ENCODE results near the gene SLC35A2.

The SLC35A2 gene

GRCh38 chrX:48919947-48920717 is 8.7 kb upstream of the SLC35A2 start:
- Histone ChIP-seq H3K79me2 (ENCODE audit: insufficient read depth, low read length) (peaks cover 12% of the 10 kb centered on the region), H3K4me1 (ENCODE audit: insufficient read depth, low read length) (peaks cover 34% of the 10 kb centered on the region), H3K27ac (ENCODE audit: low read length) (peak overlapping the region; percentile 18), H4K20me1 (ENCODE audit: insufficient read depth, low read length) (peaks cover 10% of the 10 kb centered on the region; the same call in 1 of the 2 replicates), H3K9me3 (ENCODE audit: insufficient read depth, low read length, severe bottlenecking) (no peaks in the 10 kb centered on the region), H3K9ac (ENCODE audit: low read depth, low read length) (peak overlapping the region; percentile 54; the same call in 1 of the 2 replicates), H3K4me2 (ENCODE audit: insufficient read depth, low read length) (peak overlapping the region; percentile 80), H3K27me3 (ENCODE audit: insufficient read depth, low read length, poor library complexity) (no peaks in the 10 kb centered on the region), H3K4me3 (ENCODE audit: low read depth in 1 of 2, low read length in 2 of 2) (peak overlapping the region in 1 of 2 experiments; percentile 55; a peak in 2 of 4 replicates), H3K36me3 (ENCODE audit: insufficient read depth, low read length) (peaks cover 21% of the 10 kb centered on the region), H2AFZ (ENCODE audit: low read depth, low read length) (no peak overlapping the region)
- ATAC-seq (ENCODE audit: insufficient read depth, low read depth) (no peak), DNase-seq (no peak)
- TF ChIP-seq CTCF (IDR thresholded peaks at IDR 0.05; ENCODE audit: borderline replicate concordance, extremely low read depth, low read length, poor library complexity, severe bottlenecking) (no peak), EZH2 (IDR thresholded peaks at IDR 0.05; ENCODE audit: borderline replicate concordance, low read depth, low read length, severe bottlenecking) (no peak)

- peaks cover 12% of the 10 kb centered on the region for H3K79me2 ChIP-seq (ENCODE audit: insufficient read depth, low read length)
- no peaks in the 10 kb centered on the region for H3K27me3 ChIP-seq (ENCODE audit: insufficient read depth, low read length, poor library complexity)
- peak overlapping the region; percentile 80 for H3K4me2 ChIP-seq (ENCODE audit: insufficient read depth, low read length)
- DNase-seq: no peak
- H3K9ac ChIP-seq (ENCODE audit: low read depth, low read length): peak overlapping the region; percentile 54
- peaks cover 10% of the 10 kb centered on the region; the same call in 1 of the 2 replicates for H4K20me1 ChIP-seq (ENCODE audit: insufficient read depth, low read length)
- H3K9me3 ChIP-seq (ENCODE audit: insufficient read depth, low read length, severe bottlenecking): no peaks in the 10 kb centered on the region
- peak overlapping the region; percentile 20 to 55; a peak in 3 of 4 replicates for H3K4me3 ChIP-seq (ENCODE audit: low read depth in 1 of 2, low read length in 2 of 2)
- peaks cover 34% of the 10 kb centered on the region for H3K4me1 ChIP-seq (ENCODE audit: insufficient read depth, low read length)
- H2AFZ ChIP-seq (ENCODE audit: low read depth, low read length): peak overlapping the region; percentile 59
- peak overlapping the region; percentile 65 for H3K27ac ChIP-seq (ENCODE audit: low read length)
- peaks cover 25% of the 10 kb centered on the region for H3K36me3 ChIP-seq (ENCODE audit: insufficient read depth, low read length)
- TF ChIP-seq CTCF (IDR thresholded peaks at IDR 0.05; ENCODE audit: borderline replicate concordance, extremely low read depth, low read length, poor library complexity, severe bottlenecking) (no peak), EZH2 (IDR thresholded peaks at IDR 0.05; ENCODE audit: borderline replicate concordance, low read depth, low read length, severe bottlenecking) (no peak)
- no peak for ATAC-seq (ENCODE audit: insufficient read depth, low read depth)
These were observed 8.0 kb upstream of the SLC35A2 start for GRCh38 chrX:48919360-48919841.

GRCh38 chrX:48918643-48919340 is 7.3 kb upstream of the SLC35A2 start, which contains the start of gene PIM2:
Gene PIM2, minus strand, starts transcription at chrX:48919024. Its CDS starts 190 bp downstream, at chrX:48918834.
- Histone ChIP-seq H3K9me3 (ENCODE audit: insufficient read depth, low read length, severe bottlenecking) (no peaks in the 10 kb centered on the region), H3K27ac (ENCODE audit: low read length) (peak within 1 kb of the TSS; percentile 81), H2AFZ (ENCODE audit: low read depth, low read length) (peak within 1 kb of the TSS; percentile 59), H3K9ac (ENCODE audit: low read depth, low read length) (peak within 1 kb of the TSS; percentile 77), H3K4me3 (ENCODE audit: low read depth in 1 of 2, low read length in 2 of 2) (peak within 1 kb of the TSS; percentile 62 to 79; a peak in 3 of 4 replicates), H3K4me2 (ENCODE audit: insufficient read depth, low read length) (peak within 1 kb of the TSS; percentile 97), H3K27me3 (ENCODE audit: insufficient read depth, low read length, poor library complexity) (no peaks in the 10 kb centered on the region), H3K36me3 (ENCODE audit: insufficient read depth, low read length) (peaks cover 25% of the 10 kb centered on the region), H3K4me1 (ENCODE audit: insufficient read depth, low read length) (peaks cover 34% of the 10 kb centered on the region), H3K79me2 (ENCODE audit: insufficient read depth, low read length) (peaks cover 12% of the 10 kb centered on the region), H4K20me1 (ENCODE audit: insufficient read depth, low read length) (peaks cover 10% of the 10 kb centered on the region; the same call in 1 of the 2 replicates)
- TF ChIP-seq EZH2 (IDR thresholded peaks at IDR 0.05; ENCODE audit: borderline replicate concordance, low read depth, low read length, severe bottlenecking): no peak
- TF ChIP-seq CTCF (IDR thresholded peaks at IDR 0.05; ENCODE audit: borderline replicate concordance, extremely low read depth, low read length, poor library complexity, severe bottlenecking): no peak
- peak; percentile 90 for ATAC-seq (ENCODE audit: insufficient read depth, low read depth)
- peak; percentile 96 for DNase-seq
